Stimulated activated CD4-positive, alpha-beta T cell treated with anti-CD3 and anti-CD28 coated beads, Interleukin-1b, Interleukin-23, amount 100 ng/mL, for 24 hours (primary cell): ENCODE data around the gene ANKRD63.
A peak's percentile ranks its signal among the peaks of the same experiment; 100 is the strongest.

Experiments used
- DNase-seq, 4 experiments: peaks; one replicate each; pipeline ENCODE4 v3.0.0-alpha.2; 2020; ENCODE audit warnings: low read depth in 4 of 4, low spot score in 1 of 4

The ANKRD63 gene, protein sequence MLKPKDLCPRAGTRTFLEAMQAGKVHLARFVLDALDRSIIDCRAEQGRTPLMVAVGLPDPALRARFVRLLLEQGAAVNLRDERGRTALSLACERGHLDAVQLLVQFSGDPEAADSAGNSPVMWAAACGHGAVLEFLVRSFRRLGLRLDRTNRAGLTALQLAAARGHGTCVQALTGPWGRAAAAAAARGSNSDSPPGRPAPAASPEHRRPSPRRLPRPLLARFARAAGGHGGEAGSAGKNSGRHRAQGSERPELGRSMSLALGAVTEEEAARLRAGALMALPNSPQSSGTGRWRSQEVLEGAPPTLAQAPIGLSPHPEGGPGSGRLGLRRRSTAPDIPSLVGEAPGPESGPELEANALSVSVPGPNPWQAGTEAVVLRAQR

DNA sequence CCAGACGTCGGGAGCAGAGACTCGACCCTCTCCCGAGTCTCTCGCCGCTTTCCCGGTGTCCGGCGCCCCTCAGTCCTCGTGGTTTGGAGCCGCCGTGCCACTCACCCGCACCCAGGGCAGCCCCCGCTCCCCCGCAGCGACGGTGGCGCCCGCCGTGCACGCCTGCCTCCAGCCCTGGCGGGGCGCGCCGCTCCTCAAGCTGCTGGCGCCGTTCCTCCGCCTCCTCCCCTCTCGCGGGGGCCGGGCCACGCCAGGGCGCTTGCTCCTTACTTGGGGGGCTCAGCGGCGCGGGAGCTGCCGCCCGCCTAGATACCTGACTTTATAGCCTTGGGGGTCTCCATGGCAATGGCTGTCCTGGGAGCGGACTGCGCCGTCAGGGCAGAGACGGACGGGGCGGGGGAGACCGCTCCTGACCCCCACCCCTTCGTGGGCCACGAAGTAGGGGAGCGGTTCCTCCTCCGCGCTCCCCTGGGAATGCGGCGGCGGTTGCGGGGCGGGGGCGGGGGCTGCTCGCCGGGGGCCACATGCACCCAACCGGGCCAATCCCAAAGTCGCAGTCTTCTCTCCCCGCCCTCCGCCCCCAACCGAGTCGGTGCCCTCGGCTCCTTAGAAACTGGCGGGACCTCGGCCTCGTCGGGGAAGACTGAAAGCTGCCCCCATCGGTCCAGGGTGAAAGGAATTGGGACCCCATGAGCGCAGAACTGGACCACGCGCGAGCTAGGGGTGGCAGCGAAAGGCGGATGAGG lies at the start of gene ANKRD63:
Gene ANKRD63 (minus strand): TSS at position 196 of the 746 bp plus-strand sequence. CDS start 478 bp downstream, outside the sequence.
- DNase-seq, result no peak

DNA sequence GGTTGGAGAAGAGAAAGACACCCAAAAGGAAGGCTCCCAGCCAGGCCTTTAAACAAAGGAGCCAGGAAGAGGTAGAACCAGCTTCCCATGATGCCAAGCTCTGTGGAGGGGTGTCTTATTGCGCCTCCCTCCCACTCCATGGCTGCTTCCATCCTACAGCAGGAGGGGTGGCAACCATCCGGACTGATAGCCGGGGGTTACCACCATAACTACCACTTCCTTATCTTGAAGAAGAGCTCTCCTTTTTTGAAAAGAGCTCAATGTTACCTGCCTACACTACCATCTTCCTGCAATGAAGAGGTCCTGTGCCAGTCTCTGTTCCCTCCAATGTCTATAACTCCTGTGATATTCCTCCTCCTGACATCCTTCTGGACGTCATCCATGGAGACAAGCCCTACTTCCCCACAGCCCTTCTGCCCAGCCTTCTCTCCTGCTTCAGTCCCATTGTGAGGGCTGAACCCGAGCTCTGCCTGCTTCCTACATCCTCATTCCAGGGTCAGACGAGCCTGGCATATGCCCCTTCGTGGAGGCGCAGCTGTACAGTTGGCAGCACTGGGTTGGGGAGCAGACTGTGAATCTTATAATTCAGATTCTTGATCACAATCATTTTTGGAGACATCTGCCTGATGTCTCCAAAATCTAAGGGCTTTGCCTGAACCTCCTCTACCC lies 49.4 kb upstream of the ANKRD63 start:
- DNase-seq, result no peak

DNA sequence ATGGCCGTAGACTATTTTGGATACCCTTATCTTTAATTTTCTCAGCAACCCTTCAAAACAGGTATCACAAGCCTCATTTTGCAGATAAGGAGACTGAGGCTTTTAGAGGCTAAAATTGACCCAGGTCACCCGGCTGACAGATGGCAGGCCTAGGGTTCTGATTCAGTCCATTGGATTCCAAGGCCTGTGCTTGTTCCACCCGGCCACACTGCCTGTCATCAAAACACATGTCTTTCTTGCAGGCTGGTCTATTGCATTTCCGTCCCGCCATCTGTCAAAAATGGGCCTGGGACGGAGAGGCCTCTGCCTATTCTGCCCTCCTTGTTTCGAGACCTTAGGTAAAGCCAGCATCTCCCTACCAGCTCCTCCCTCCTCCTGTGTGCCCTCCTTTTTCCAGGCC lies 48.8 kb upstream of the ANKRD63 start:
- no peak for DNase-seq

DNA sequence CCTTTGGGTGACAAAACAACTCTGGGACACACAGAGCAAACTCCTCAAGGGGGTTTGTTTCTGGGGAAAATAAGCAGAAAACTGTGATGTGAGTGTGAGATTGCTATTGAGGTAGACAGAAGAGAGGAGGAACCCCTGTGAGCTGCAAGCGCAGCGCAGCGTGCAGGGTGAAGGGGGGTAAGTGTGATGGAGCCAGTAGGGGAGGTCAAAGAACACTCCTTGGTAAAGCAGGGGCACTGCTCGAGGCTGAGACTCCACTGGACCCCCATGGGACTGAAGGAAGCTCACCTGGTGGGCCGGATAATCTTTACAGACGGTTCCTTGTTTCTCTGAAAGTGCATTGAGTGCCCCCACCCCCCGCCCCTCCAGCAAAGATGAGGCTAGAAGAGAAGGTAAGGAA lies 48.2 kb upstream of the ANKRD63 start:
- no peak for DNase-seq

DNA sequence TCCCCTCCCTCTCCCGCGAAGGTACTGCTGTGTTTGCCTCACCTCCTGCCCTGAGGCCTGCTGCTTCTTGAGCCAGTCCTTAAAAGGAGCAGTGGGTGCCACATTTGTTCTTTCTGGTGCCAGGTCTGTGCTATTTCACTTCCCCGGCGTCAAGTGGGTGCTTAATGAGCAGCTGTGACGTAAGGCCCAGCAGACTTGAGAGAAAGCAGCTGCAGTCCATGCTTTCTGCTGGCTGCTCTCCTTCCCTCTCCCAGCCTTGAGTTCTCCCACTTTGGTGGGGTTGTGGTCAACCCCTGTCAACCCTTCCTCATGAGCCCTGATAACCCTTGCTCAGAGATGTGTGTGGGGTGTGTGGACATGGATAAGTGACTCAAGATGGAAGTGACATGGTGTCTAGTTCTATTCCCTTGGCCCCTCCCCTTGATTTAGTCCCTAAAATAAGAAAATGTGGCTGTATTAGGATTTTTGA lies 47.5 kb upstream of the ANKRD63 start:
- no peak for DNase-seq

DNA sequence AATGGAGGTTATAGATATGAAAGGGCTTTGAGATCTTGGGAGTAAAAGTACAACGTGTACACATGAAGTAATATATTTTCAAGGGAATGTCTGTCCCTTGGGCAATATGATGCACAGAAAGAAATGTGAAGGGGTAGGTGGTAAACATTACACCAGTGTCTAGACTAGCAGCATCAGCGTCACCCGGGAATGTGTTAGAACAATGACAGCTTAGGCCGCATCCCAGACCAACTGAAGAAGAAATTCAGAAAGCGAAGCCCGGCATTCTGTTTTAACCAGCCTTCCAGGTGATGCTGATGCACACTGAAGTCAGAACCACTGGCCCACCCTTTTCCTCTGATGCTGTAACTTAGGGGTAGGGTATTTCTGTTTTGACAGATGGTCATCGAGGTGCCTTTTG lies 46.9 kb upstream of the ANKRD63 start:
- DNase-seq, result no peak

DNA sequence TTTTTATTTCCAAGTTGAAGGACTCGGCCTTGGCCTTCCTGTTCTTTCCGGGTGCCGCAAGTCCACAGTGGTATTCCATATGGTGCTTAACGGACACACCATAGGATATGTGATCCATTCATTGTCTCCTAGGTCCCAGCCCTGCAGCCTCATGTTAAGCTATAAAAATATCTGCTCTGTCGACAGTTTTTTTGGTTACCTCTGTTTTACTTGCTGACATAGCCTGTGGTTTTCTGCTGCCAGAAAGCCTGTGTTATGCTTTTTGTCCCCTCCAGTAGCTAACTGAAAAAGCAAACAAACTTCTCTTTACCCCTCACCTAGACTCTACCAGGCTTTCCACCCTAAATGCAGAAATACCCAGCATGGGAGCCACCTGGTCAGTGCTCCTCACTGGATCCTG lies 45.9 kb upstream of the ANKRD63 start:
- DNase-seq, result no peak

DNA sequence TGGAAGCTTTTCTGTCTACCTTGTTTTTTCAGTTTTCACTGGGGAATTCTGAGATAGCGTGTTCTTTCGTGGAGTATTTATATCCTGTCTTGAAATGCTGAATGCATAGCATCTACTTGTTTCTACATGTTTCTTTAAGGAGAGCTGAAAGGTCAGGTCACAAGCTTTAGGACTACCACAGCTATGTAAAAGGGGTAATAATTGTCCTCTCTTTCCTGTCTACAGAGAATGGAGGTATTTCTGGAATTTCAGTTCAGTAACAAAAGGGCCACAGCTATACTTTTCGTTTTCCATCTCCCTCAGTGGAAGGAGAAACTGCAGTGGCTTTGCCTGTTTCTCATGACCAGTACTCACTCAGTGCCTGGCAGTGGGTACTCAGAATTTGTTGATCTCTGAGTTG lies 45.3 kb upstream of the ANKRD63 start:
- DNase-seq, result no peak

DNA sequence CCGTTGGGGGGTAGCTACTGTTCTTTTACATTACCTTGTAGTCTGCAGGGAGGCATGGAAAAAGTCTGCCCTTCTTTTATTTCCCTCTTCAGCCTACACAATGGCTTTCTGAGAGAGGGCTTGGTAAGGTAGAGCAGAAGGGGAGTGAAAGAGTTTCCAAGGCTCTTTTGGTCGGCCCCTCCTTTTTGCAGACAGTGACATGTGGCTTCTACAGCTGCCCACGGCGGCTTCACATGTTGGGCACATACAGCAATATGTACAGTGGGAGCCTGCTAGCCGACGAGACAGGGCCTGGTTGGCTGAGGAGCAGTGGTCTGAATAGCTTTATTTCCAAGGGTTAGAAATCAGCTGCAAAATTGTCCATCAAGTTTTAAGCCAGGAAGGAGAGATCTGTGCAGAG lies 44.6 kb upstream of the ANKRD63 start:
- DNase-seq, result no peak

DNA sequence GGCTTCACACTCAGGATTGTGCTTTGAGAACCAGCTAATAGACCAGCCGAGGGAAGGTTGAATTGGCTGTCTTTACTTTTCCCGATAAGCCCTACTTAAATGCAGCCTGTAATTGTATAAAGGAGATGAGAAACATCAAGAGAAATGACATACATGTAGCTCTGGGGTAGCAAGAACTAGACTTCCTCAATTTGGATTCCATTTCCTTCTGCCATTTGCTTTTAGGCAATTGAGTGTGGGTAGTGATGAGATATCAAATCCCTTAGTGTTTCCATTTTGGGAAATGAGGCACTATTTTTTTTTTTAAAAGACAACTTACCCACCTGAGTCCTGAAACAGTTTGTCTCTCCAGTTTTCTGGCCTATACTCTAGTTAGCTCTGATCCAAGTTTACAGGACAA lies 42.8 kb upstream of the ANKRD63 start:
- no peak for DNase-seq

DNA sequence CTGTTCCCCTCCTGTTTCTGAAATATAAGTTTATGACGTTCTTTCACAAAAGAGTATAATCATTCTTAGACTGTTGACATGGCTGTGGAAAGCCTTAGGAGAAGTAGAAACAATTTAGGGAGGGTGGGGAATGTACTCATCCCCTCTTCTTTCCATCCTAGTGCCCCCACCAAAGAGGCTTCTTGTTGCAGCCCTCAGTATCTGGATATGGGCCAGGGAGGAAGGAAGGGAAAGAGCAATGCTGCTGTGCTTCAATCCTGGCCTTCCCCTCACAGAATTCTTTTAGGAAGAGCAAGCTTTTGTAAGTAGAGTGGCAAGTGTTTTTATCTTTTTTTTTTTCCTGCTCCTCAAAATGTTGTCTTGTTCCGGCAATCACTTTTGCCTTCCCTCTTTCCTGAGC lies 42.3 kb upstream of the ANKRD63 start:
- no peak for DNase-seq

DNA sequence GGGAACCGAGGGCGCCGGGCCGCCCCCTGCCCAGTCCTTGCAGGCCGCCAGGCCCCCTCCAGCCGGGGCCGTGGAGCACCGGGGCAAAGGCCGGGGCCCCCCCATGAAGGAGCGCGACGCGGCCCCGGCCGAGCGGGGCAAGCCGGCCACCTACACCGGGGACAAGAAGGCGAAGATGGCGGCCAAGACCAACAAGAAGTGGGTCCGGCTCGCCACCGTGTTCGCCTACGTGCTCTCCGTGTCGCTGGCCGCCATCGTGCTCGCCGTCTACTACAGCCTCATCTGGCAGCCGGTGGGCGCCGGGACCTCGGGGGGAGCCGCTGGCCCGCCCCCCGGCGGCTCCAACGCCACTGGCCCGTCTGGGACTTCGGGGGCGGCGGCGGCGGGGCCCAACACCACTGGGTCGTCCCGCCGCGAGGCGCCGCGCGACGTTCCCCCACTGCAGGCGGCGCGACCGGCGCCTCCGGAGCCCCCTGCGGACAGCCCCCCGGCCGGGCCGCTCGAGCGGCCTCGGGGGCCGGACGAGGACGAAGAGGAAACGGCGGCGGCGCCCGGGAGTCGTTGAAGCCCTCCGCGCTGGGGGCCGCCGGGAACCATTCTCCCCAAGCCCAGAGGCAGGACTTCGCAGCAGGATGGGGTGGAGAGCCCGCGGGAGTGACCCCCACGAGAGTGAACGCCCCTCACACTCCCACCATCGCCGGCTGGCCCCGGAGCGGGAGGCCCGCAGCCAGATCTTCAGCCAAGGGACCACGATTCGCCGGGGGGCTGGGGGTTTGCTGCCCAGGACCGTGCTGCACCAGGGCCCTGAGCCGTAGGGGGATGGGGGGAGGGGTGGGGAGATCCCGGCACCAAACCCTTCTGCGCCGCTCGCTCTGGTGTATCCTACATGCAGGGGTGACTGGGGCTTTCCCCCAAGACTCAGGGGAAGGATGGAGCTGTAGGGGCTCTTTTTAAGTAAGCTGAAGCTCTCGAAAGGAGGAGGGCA lies 41.4 kb upstream of the ANKRD63 start:
- peak in 1 of 4 experiments; percentile 31 for DNase-seq

DNA sequence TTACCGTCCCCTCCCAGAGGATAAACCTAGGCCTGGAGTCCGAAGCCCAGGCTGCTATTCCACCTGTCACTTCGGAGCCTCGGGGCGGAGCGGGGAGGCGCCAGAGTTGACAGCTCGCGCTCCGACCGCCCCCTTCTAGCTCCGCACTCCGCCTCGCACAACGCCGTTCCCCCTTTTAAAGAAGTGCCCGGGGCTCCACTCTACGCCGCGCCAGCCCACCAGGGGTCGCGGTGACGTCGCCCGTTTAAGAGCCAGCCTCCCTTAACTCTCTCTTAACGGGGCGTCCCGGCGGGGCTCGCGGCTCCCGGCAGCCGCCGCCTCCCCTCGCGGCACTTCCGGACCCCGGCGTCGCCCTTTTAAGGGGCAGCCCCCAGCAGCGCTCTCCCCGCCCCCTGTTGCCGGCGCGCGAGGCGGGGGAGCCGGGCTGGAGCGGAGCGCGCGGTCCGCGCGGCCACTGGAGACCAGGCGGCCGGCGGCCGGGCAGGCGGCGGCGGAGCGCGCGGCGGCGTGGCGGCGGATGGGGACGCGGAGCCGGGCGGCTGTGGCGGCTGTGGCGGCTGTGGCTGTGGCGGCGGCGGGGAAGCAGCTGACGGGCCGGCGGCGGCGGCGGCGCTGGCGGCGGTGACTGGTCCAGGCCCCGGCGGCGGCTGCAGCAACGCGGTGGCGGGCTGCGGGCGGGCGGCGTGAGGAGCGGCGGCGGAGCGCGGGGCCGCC lies 40.5 kb upstream of the ANKRD63 start, which contains the start of gene INAFM2:
Gene INAFM2 (plus strand): TSS at position 454 of the 714 bp plus-strand sequence. CDS start 364 bp downstream, outside the sequence.
- peak; percentile 61 to 87 (median 80) for DNase-seq

DNA sequence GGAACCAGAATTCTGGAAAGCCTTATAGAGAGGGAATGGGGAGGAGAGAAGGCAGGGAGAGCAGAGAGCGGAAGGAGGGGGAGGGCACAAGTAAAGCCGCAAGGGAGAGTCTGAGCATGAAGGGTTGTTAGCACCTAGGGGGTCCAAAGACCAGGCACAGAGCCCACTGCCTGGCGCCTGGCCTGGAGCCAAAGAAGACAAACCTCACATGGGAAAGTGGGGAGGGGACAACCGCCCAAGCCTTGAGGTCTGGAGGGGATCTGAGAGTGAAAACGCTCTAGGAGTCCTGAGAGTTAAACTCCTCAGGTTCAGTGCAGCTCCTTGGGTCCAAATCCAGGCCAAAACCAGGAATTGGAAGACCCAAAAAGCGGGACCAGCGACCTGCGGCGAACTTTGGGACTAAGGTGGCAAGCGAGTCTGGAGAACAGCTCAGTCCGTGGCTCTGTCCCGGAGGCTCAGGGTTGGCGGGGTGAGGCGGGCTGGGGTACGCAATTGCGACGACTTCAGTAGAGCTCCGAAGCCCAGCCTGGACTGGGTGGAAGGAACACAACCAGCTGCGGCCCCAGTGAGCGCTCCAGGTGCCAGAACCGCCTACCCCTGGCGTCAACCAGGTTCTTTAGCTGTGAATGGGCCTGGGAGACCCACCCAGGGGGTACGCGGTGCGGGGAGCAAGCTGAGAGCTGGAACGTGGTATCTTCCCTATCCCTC lies 39.8 kb upstream of the ANKRD63 start:
- no peak for DNase-seq

DNA sequence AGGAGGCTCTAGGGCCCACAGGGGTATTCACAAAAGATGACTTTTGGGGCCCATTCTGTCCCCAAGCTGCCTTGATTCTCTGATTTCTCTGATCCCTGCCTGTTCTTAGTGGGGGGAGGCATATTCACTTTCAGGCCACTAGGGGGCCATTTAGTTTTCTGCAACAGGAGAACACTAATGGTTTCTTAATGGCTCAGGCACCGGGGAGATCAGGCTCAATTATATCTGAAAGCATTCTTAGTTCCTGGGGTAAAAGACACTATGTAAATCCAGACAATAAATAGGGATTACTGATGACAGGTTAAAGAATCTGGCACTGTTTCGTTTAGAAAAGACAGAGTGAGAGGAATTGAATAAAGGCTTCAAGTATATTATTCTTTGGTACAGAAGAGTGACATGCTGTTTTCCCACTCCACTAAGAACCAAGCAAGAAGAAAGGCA lies 38.1 kb upstream of the ANKRD63 start:
- DNase-seq, result peak in 1 of 4 experiments; percentile 28

DNA sequence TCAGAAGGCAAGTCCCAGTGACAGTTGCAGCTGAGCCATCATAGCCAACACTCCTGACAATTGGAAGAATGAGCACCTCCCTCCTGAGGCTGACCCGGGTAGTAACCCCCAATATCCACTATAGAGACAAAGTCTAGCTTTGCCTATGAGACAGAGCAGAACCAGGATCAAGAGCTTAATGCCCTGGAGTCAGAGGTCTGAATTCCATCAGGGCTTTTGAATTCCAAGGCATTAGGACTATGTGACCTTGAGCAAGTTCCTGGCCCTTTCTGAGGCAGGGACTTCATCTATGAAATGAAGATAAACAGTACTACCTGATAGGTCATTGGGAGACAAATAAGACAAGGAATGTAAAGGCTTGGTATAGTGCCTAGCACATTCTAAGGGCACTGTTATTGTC lies 37.5 kb upstream of the ANKRD63 start:
- no peak for DNase-seq

DNA sequence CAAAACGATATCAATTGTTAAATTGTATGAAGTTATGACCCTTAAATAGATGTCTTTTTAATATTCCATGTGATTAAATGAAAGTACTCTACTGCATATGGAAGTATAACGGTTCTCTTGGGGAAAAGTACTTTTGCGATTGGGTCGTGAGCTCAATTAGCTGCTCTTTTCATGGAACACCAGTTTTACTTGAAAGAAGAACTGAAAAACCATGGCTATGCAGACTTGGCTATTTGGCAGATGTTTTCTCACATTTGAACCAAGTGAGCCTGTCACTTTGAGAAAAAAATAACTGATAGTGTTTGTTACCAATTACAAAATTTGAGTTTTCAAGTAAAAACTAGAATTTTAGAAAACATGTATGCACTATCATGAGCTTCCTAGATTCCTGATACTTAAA lies 34.7 kb upstream of the ANKRD63 start:
- no peak for DNase-seq

DNA sequence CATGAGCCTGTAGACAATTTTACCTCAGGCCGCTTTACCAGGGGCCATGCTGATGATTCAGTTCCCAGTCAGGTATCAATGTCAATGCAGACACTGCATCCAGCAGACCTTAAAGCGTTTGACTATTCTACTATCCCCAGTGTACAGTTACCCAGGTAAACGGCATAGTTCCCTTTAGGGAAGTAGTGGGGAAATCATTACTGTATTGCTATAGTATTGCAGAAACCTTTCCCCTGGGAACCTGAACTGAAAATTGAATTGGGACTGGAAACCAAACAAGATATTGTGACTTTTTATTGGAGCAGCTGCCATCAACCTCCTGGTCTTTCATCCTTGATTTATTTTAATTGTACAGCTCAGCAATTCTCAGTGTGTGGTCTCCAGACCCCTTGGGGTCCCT lies 34.1 kb upstream of the ANKRD63 start:
- DNase-seq, result no peak

DNA sequence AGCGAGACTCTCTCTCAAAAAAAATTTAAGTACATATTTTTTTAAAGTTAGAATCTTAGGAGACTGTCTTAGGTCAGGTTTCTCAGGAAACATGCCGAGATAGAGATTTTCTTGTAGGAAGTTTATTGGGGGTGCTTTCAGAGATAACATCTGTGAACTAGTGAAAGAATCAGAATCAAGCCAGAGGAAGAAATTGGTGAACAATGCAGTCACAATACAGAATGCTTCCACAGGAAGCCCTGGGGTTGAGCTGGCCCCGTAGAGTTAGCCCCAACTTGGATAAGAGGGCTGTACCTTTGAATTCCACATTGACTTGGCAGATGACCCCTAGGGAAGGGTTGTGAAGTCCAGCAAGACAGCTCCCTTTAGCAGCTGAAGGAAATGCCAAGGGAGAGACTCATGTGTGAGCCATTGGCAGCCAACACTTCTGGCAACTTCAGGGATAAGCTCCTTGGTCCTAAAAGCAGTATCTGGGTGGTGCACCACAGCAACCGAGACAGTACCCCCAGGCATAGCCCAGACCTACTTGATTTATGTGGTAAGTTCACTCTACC lies 31.9 kb upstream of the ANKRD63 start:
- DNase-seq, result no peak
